HEK293 (cell line): ENCODE measurements around the gene BMF.

Experiments
- CTCF ChIP-seq: fragments of 450-650 bp; formaldehyde crosslinking; IDR thresholded peaks from 2 replicates; pipeline ENCODE4 v1.5.1; 2016; ENCODE audit warnings: missing biosample characterization, missing genetic modification characterization
- RBAK ChIP-seq: fragments of 450-650 bp; formaldehyde crosslinking; IDR thresholded peaks from 2 replicates; pipeline ENCODE4 v1.5.1; 2016; ENCODE audit warnings: missing biosample characterization, missing genetic modification characterization
- REPIN1 ChIP-seq: fragments of 450-650 bp; formaldehyde crosslinking; IDR thresholded peaks from 2 replicates; pipeline ENCODE4 v1.5.1; 2017; ENCODE audit warnings: missing biosample characterization, missing genetic modification characterization, low read depth
- TSHZ1 ChIP-seq: fragments of 450-650 bp; formaldehyde crosslinking; IDR thresholded peaks from 2 replicates; pipeline ENCODE4 v1.5.1; 2016; ENCODE audit warnings: missing biosample characterization, missing genetic modification characterization, borderline replicate concordance
- ZNF211 ChIP-seq: fragments of 450-650 bp; formaldehyde crosslinking; IDR thresholded peaks from 2 replicates; pipeline ENCODE4 v1.5.1; 2016; ENCODE audit warnings: low read depth, missing biosample characterization, missing genetic modification characterization
- ZNF280D ChIP-seq: fragments of 450-650 bp; formaldehyde crosslinking; IDR thresholded peaks from 2 replicates; pipeline ENCODE4 v1.5.1; 2016; ENCODE audit warnings: missing biosample characterization, missing genetic modification characterization
- ZNF404 ChIP-seq: fragments of 450-650 bp; formaldehyde crosslinking; IDR thresholded peaks from 2 replicates; pipeline ENCODE4 v1.5.1; 2017; ENCODE audit warnings: missing biosample characterization, missing genetic modification characterization
- ZNF621 ChIP-seq: fragments of 450-650 bp; formaldehyde crosslinking; IDR thresholded peaks from 2 replicates; pipeline ENCODE4 v1.5.1; 2017; ENCODE audit warnings: missing biosample characterization, missing genetic modification characterization
- ZNF629 ChIP-seq: fragments of 450-650 bp; formaldehyde crosslinking; IDR thresholded peaks from 2 replicates; pipeline ENCODE4 v1.5.1; 2017; ENCODE audit warnings: missing biosample characterization, missing genetic modification characterization
- ZSCAN5A ChIP-seq: fragments of 450-650 bp; formaldehyde crosslinking; IDR thresholded peaks from 2 replicates; pipeline ENCODE4 v1.5.1; 2016; ENCODE audit warnings: missing biosample characterization, missing genetic modification characterization

GRCh38 chr15:40081691-40082194 lies 26.9 kb downstream of the BMF start:
- TF ChIP-seq ZSCAN5A (tag by site-specific recombination) = no peak
- TF ChIP-seq REPIN1 (tag by site-specific recombination) = no peak
- TF ChIP-seq ZNF280D (tag by site-specific recombination) = no peak
- no peak for TF ChIP-seq RBAK (tag by site-specific recombination)
- peak; percentile 28; the same call in 1 of the 2 replicates for TF ChIP-seq CTCF
- TF ChIP-seq ZNF211 (tag by site-specific recombination) = no peak
- TF ChIP-seq TSHZ1 = no peak
- no peak for TF ChIP-seq ZNF629 (tag by site-specific recombination)
- no peak for TF ChIP-seq ZNF621 (tag by site-specific recombination)
- TF ChIP-seq ZNF404 (tag by site-specific recombination) = no peak
